BLaER1 treated with 17β-estradiol and CSF1 and Interleukin-3, amounts not matched to agents 10 nM and 100 nM (cell line): ENCODE data around the gene MRTFA.

Source experiments
- H3K27ac ChIP-seq, 11 experiments: shearing (Covaris generic); formaldehyde crosslinking; 2 replicates each; pipeline ENCODE4 v1.8.1; 2022
- H3K27me3 ChIP-seq, 11 experiments: shearing (Covaris generic); formaldehyde crosslinking; 2 replicates each; pipeline ENCODE4 v1.8.1; 2022
- H3K36me3 ChIP-seq, 11 experiments: shearing (Covaris generic); formaldehyde crosslinking; 2 replicates each; pipeline ENCODE4 v1.8.1; 2022
- H3K4me1 ChIP-seq, 10 experiments: shearing (Covaris generic); formaldehyde crosslinking; 2 replicates each; pipeline ENCODE4 v1.8.1; 2022
- H3K4me2 ChIP-seq, 11 experiments: shearing (Covaris generic); formaldehyde crosslinking; 2 replicates each; pipeline ENCODE4 v1.8.1; 2022
- H3K4me3 ChIP-seq, 10 experiments: shearing (Covaris generic); formaldehyde crosslinking; 2 replicates each; pipeline ENCODE4 v1.8.1; 2022
- H3K9ac ChIP-seq, 11 experiments: shearing (Covaris generic); formaldehyde crosslinking; 2 replicates each; pipeline ENCODE4 v1.8.1; 2022
- H3K9me3 ChIP-seq, 11 experiments: shearing (Covaris generic); formaldehyde crosslinking; replicated peaks in 1 of 11; 2 replicates each; pipeline ENCODE4 v1.8.1; 2022
- H4K20me1 ChIP-seq, 11 experiments: shearing (Covaris generic); formaldehyde crosslinking; 2 replicates each; pipeline ENCODE4 v1.8.1; 2022
- Cebpa-rat ChIP-seq, 11 experiments: shearing (Covaris generic); IDR thresholded peaks; 2 replicates each; pipeline ENCODE4 v1.8.1; 2022

Gene MRTFA

DNA sequence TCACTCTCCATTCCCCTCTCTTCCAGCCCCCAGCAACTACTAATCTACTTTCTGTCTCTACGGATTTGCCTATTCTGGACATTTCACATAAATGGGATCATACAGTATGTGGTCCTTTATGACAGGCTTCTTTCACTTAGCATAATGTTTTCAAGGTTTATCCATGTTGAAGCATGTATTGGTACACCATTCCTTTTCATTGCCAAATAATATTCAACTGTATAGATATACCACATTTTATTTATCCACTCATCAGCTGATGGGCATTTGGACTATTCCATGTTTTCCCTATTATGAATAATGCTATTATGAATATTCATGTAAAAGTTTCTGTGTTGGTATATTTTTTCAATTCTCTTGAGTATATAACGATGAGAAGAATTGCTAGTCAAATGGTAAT lies 54.5 kb downstream of the MRTFA start:
- TF ChIP-seq Cebpa-rat (IDR thresholded peaks at IDR 0.05) = no peak
- Histone ChIP-seq H3K36me3 (peaks cover 26 to 58% (median 43%) of the 10 kb centered on the region in 11 experiments; a peak in 21 of 22 replicates), H3K27me3 (no peaks in the 10 kb centered on the region), H3K4me2 (no peak overlapping the region), H4K20me1 (peaks cover 6 to 46% (median 8%) of the 10 kb centered on the region in 11 experiments; a peak in 10 of 22 replicates), H3K9me3 (peaks cover 0 to 32% (median 21%) of the 10 kb centered on the region in 11 experiments; a peak in 18 of 22 replicates), H3K9ac (no peak overlapping the region), H3K27ac (no peak overlapping the region), H3K4me1 (peaks cover 0 to 33% (median 0%) of the 10 kb centered on the region in 10 experiments; a peak in 2 of 20 replicates), H3K4me3 (no peak overlapping the region)

DNA sequence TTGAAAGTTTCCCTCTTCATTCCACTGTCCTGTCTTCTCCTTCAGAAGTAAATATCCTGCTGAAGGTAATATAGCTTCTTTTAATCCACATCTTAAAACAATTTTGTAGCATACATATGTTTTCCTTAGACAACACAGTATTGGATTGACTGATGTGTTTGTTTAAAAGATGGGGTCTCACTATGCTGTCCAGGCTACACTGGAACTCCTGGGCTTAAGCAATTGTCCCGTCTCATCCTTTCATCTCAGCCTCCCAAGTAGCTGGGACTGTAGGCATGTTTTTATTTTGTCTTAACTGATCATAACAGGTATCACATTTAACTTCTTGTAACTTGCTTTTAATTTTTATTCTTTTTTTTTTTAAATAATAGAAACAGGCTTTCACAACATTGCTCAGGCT lies 55.9 kb downstream of the MRTFA start:
- no peak overlapping the region for H3K4me2 ChIP-seq
- TF ChIP-seq Cebpa-rat (IDR thresholded peaks at IDR 0.05) = no peak

GRCh38 chr22:40578171-40578570 lies 58.3 kb downstream of the MRTFA start:
- peaks cover 0 to 26% (median 4%) of the 10 kb centered on the region in 10 experiments; a peak in 13 of 20 replicates for H3K4me1 ChIP-seq
- H3K27ac ChIP-seq = no peak overlapping the region
- no peak overlapping the region for H3K9ac ChIP-seq
- no peak overlapping the region for H3K4me3 ChIP-seq
- peaks cover 0 to 26% (median 12%) of the 10 kb centered on the region in 11 experiments; a peak in 12 of 22 replicates for H3K36me3 ChIP-seq
- peaks cover 0 to 18% (median 6%) of the 10 kb centered on the region in 11 experiments; a peak in 13 of 22 replicates for H3K9me3 ChIP-seq
- H3K27me3 ChIP-seq = no peaks in the 10 kb centered on the region
- H3K4me2 ChIP-seq = peak overlapping the region in 1 of 11 experiments; percentile 17; a peak in 1 of 22 replicates
- no peak for TF ChIP-seq Cebpa-rat (IDR thresholded peaks at IDR 0.05)
- H4K20me1 ChIP-seq = peaks cover 0 to 41% (median 3%) of the 10 kb centered on the region in 11 experiments; a peak in 7 of 22 replicates

More for the DNA sequence above, 55.9 kb downstream of the MRTFA start:
- H3K9ac ChIP-seq = no peak overlapping the region
- peaks cover 0 to 32% (median 0%) of the 10 kb centered on the region in 10 experiments; a peak in 2 of 20 replicates for H3K4me1 ChIP-seq
- H4K20me1 ChIP-seq = peaks cover 0 to 38% (median 3%) of the 10 kb centered on the region in 11 experiments; a peak in 7 of 22 replicates
- H3K9me3 ChIP-seq = peaks cover 0 to 32% (median 21%) of the 10 kb centered on the region in 11 experiments; a peak in 18 of 22 replicates
- no peak overlapping the region for H3K27ac ChIP-seq
- H3K27me3 ChIP-seq = no peaks in the 10 kb centered on the region
- H3K4me3 ChIP-seq = no peak overlapping the region
- H3K36me3 ChIP-seq = peaks cover 17 to 45% (median 35%) of the 10 kb centered on the region in 11 experiments; a peak in 21 of 22 replicates

- peaks cover 19 to 52% (median 33%) of the 10 kb centered on the region in 11 experiments for H3K36me3 ChIP-seq
- H3K27ac ChIP-seq = no peak overlapping the region
Measured at GRCh38 chr22:40572976-40573375, 63.5 kb downstream of the MRTFA start.

DNA sequence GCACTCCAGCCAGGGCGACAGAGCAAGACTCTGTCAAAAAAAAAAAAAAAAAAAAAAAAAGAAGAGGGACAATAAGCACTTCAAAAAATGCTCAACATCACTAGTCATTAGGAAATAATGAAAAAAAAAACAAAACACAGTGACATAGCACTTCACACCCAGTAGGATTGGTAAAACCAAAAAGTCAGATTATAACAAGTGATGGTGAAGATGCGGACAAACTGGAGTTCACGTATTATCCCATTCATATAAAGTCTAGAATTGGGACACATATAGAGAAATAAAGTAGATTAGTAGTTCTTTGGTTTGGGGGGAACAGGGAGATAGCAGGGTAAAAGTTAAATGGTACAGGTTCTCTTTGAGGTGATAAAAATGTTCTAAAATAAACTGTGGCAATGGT lies 64.6 kb downstream of the MRTFA start:
- peaks cover 32 to 42% (median 37%) of the 10 kb centered on the region in 11 experiments for H3K9me3 ChIP-seq
- peaks cover 19 to 52% (median 33%) of the 10 kb centered on the region in 11 experiments for H3K36me3 ChIP-seq
- no peak overlapping the region for H3K27ac ChIP-seq
- H3K27me3 ChIP-seq = no peaks in the 10 kb centered on the region
- peaks cover 0 to 40% (median 12%) of the 10 kb centered on the region in 11 experiments; a peak in 12 of 22 replicates for H4K20me1 ChIP-seq
- H3K9ac ChIP-seq = no peak overlapping the region
- TF ChIP-seq Cebpa-rat (IDR thresholded peaks at IDR 0.05) = no peak
- H3K4me3 ChIP-seq = no peak overlapping the region
- no peak overlapping the region for H3K4me2 ChIP-seq
- peaks cover 0 to 30% (median 12%) of the 10 kb centered on the region in 10 experiments; a peak in 15 of 20 replicates for H3K4me1 ChIP-seq

More at GRCh38 chr22:40572976-40573375, 63.5 kb downstream of the MRTFA start:
- no peak overlapping the region for H3K4me3 ChIP-seq
- H3K4me2 ChIP-seq = peak overlapping the region in 6 of 11 experiments; percentile 15 to 52 (median 36); a peak in 8 of 22 replicates
- H3K4me1 ChIP-seq = peaks cover 0 to 28% (median 12%) of the 10 kb centered on the region in 10 experiments; a peak in 15 of 20 replicates
- H4K20me1 ChIP-seq = peaks cover 0 to 32% (median 8%) of the 10 kb centered on the region in 11 experiments; a peak in 12 of 22 replicates
- H3K9me3 ChIP-seq = peaks cover 32 to 42% (median 37%) of the 10 kb centered on the region in 11 experiments
- H3K27me3 ChIP-seq = no peaks in the 10 kb centered on the region
- no peak; a peak in 1 of 22 replicates for TF ChIP-seq Cebpa-rat (IDR thresholded peaks at IDR 0.05)
- H3K9ac ChIP-seq = no peak overlapping the region

GRCh38 chr22:40567626-40568328 lies 68.7 kb downstream of the MRTFA start:
- Histone ChIP-seq H3K27ac (no peak overlapping the region), H3K4me2 (0 out of 22 replicates have a peak overlapping the region, but pooled peaks of 1 of the 11 experiments have one; percentile 27), H3K9ac (0 out of 22 replicates have a peak overlapping the region, but pooled peaks of 1 of the 11 experiments have one; percentile 19), H3K36me3 (peaks cover 19 to 41% (median 32%) of the 10 kb centered on the region in 11 experiments), H3K9me3 (peaks cover 30 to 35% (median 31%) of the 10 kb centered on the region in 11 experiments), H3K4me1 (peaks cover 0 to 16% (median 5%) of the 10 kb centered on the region in 10 experiments; a peak in 10 of 20 replicates), H3K27me3 (no peaks in the 10 kb centered on the region), H3K4me3 (no peak overlapping the region), H4K20me1 (peaks cover 0 to 75% (median 27%) of the 10 kb centered on the region in 11 experiments; a peak in 13 of 22 replicates)
- no peak for TF ChIP-seq Cebpa-rat (IDR thresholded peaks at IDR 0.05)

GRCh38 chr22:40567106-40567505 lies 69.4 kb downstream of the MRTFA start:
- no peak for TF ChIP-seq Cebpa-rat (IDR thresholded peaks at IDR 0.05)
- no peak overlapping the region for H3K4me2 ChIP-seq
- peaks cover 23 to 29% (median 25%) of the 10 kb centered on the region in 11 experiments for H3K9me3 ChIP-seq
- peaks cover 14 to 34% (median 25%) of the 10 kb centered on the region in 11 experiments for H3K36me3 ChIP-seq
- no peak overlapping the region for H3K27ac ChIP-seq
- no peaks in the 10 kb centered on the region for H3K27me3 ChIP-seq
- no peak overlapping the region for H3K9ac ChIP-seq
- H3K4me1 ChIP-seq = peaks cover 0 to 16% (median 3%) of the 10 kb centered on the region in 10 experiments; a peak in 5 of 20 replicates
- H4K20me1 ChIP-seq = peaks cover 0 to 78% (median 27%) of the 10 kb centered on the region in 11 experiments; a peak in 13 of 22 replicates
- no peak overlapping the region for H3K4me3 ChIP-seq

GRCh38 chr22:40560994-40561515 lies 75.5 kb downstream of the MRTFA start:
- Histone ChIP-seq H3K4me3 (no peak overlapping the region), H3K27me3 (no peaks in the 10 kb centered on the region), H4K20me1 (peaks cover 0 to 87% (median 19%) of the 10 kb centered on the region in 11 experiments; a peak in 13 of 22 replicates), H3K4me2 (no peak overlapping the region), H3K9me3 (no peaks in the 10 kb centered on the region), H3K4me1 (peaks cover 0 to 10% (median 4%) of the 10 kb centered on the region in 10 experiments; a peak in 8 of 20 replicates), H3K9ac (no peak overlapping the region), H3K36me3 (peaks cover 0 to 15% (median 9%) of the 10 kb centered on the region in 11 experiments; a peak in 10 of 22 replicates), H3K27ac (no peak overlapping the region)
- TF ChIP-seq Cebpa-rat (IDR thresholded peaks at IDR 0.05) = no peak
